ENCODE results near the gene ECHS1.
"Not testable (repeated sequence)": the region's sequence is repeated elsewhere in the genome, so short reads cannot be mapped to it uniquely, and the experiment has no call there.

GRCh38 chr10:133320852-133321422, 52.2 kb downstream of the ECHS1 start:
- not testable (repeated sequence) for TF ChIP-seq EZH2 (IDR thresholded peaks at IDR 0.05; ENCODE audit: borderline replicate concordance, insufficient read depth, low read depth, low read length, poor library complexity, severe bottlenecking); CTCF (IDR thresholded peaks at IDR 0.05)

All from B cell (primary cell).